Activated B cell treated with CpG ODN at 0.5 μM for 24 hours (primary cell): Measurements from ENCODE around the gene SFXN3. TPM values are rescaled to one million over a fixed set of nuclear protein-coding genes. Genes with fewer than 3 reads are reported as not detected.
"Not testable (repeated sequence)": the region's sequence is repeated elsewhere in the genome, so short reads cannot be mapped to it uniquely, and the experiment has no call there.

Experiments
- ATAC-seq: fragments of 200-7000 bp; cut with Tn5 transposase; one replicate; pipeline ENCODE4 v1.10.0; 2021; ENCODE audit warnings: low read depth, mild to moderate bottlenecking, moderate library complexity
- CTCF ChIA-PET: fragments of 350-600 bp; sonication (Branson Sonifier 250); formaldehyde crosslinking; loops from one replicate; lab custom pipeline; 2021; ENCODE audit warnings: antibody characterized with exemption; lab: Charles Lee
- POLR2A ChIA-PET: fragments of 350-600 bp; sonication (Branson Sonifier 250); formaldehyde crosslinking; loops from one replicate; lab custom pipeline; 2021; ENCODE audit warnings: antibody characterized with exemption; lab: Charles Lee
- DNase-seq: peaks from one replicate; pipeline ENCODE4 v3.0.0; 2022
- H3K27ac Mint-ChIP-seq: one replicate; pipeline ENCODE4 v1.8.0; 2020; ENCODE audit warnings: mixed read lengths
- H3K27me3 Mint-ChIP-seq: one replicate; pipeline ENCODE4 v1.8.0; 2021; ENCODE audit warnings: mixed read lengths
- H3K36me3 Mint-ChIP-seq: one replicate; pipeline ENCODE4 v1.8.0; 2021; ENCODE audit warnings: low read depth, mixed read lengths
- H3K4me1 Mint-ChIP-seq: one replicate; pipeline ENCODE4 v1.8.0; 2021; ENCODE audit warnings: mixed read lengths
- H3K4me3 Mint-ChIP-seq: one replicate; pipeline ENCODE4 v1.8.0; 2020; ENCODE audit warnings: mild to moderate bottlenecking, mixed read lengths
- H3K9me3 Mint-ChIP-seq: one replicate; pipeline ENCODE4 v1.8.0; 2020; ENCODE audit warnings: mixed read lengths
- intact Hi-C: fragments of 100-400 bp; cut with micrococcal nuclease; formaldehyde crosslinking; loops from one replicate; pipeline ENCODE4 v1.15.1; 2024
- total RNA-seq: library from RNA; stranded (reverse); gene quantifications from 2 replicates; pipeline ENCODE4 v1.2.3, GENCODE V29; 2022
- TF ChIP-seq, protein P1 (sequence below): fragments of 200-600 bp; IDR thresholded peaks from one replicate; pipeline ENCODE4 v1.8.0; 2022; ENCODE audit warnings: antibody characterized with exemption, mild to moderate bottlenecking

The SFXN3 gene
- total RNA-seq, 1 donor from 2014 or later, result 9.8 TPM

DNA sequence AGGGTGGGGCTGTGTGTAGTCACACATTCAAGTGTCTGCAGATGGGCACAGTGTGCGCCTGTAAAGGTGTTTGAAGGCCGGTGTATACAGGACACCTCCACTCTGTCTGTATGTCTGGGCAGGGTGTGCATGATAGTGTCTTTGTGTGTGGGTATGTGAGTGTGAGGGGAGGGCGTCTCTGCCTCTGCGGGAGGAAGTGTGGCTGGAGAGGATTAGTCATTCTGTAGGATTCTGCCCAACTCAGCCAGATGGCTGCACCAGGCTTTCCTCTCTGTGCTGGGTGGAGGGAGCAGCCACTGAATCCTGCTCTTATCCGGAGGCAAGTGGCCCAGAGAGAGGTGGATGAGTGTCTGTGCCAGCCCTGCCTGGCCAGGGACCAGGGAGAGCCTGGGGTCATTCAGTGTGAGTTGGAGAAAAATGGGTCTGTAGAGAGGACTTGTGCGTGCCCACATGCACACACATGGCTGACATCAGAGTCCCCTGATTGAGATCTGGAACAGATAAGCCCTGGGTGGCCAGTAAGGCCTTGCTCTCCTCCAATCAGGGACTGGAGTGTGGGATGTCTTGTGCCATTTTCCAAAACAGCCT is 1.7 kb downstream of the SFXN3 start:
- peak; percentile 9 for ATAC-seq
- POLR2A ChIA-PET, result interaction anchor here (0.9 to 2.5 kb wide), 5 partner anchors 9 to 37 kb away, joined by 3 to 18 read pairs (median 4); no protein-coding TSS in a partner anchor

DNA sequence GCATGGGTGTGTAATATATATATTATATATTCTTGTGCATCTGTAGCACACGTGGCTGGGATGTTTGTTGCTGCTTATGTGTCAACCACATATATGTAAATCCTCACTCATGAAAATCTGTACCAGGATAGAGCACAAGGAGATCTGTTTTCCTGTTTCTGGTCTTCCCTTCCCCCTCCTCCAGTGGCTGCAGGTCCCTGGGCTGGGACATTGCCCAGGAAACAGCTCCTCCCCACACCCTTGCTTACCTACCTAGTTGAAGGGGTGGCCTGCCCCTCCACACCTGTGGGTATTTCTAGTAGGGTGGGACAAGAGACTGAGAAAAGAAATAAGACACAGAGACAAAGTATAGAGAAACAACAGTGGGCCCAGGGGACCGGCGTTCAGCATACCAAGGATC is 2.2 kb downstream of the SFXN3 start:
- TF ChIP-seq, protein P1, sequence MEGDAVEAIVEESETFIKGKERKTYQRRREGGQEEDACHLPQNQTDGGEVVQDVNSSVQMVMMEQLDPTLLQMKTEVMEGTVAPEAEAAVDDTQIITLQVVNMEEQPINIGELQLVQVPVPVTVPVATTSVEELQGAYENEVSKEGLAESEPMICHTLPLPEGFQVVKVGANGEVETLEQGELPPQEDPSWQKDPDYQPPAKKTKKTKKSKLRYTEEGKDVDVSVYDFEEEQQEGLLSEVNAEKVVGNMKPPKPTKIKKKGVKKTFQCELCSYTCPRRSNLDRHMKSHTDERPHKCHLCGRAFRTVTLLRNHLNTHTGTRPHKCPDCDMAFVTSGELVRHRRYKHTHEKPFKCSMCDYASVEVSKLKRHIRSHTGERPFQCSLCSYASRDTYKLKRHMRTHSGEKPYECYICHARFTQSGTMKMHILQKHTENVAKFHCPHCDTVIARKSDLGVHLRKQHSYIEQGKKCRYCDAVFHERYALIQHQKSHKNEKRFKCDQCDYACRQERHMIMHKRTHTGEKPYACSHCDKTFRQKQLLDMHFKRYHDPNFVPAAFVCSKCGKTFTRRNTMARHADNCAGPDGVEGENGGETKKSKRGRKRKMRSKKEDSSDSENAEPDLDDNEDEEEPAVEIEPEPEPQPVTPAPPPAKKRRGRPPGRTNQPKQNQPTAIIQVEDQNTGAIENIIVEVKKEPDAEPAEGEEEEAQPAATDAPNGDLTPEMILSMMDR, result no peak
- POLR2A ChIA-PET, result no interaction called here
- peaks cover 12% of the 10 kb centered on the region for H3K27me3 Mint-ChIP-seq
- H3K4me1 Mint-ChIP-seq, result peaks cover 20% of the 10 kb centered on the region
- DNase-seq, result no peak
- peak overlapping the region; percentile 46 for H3K4me3 Mint-ChIP-seq
- no peak overlapping the region for H3K27ac Mint-ChIP-seq
- H3K36me3 Mint-ChIP-seq, result peaks cover 33% of the 10 kb centered on the region
- CTCF ChIA-PET, result interaction anchor here (3.1 kb wide), 1 partner anchor 9 kb away, joined by 24 read pairs; no protein-coding TSS in a partner anchor
- intact Hi-C loops, result no loop called here
- H3K9me3 Mint-ChIP-seq, result no peaks in the 10 kb centered on the region
- no peak for ATAC-seq

More for the DNA sequence above, 1.7 kb downstream of the SFXN3 start:
- Mint-ChIP-seq H3K36me3 (peaks cover 27% of the 10 kb centered on the region), H3K27ac (peak overlapping the region; percentile 72), H3K4me1 (peaks cover 20% of the 10 kb centered on the region), H3K4me3 (peak overlapping the region; percentile 92), H3K9me3 (no peaks in the 10 kb centered on the region), H3K27me3 (peaks cover 16% of the 10 kb centered on the region)
- TF ChIP-seq, protein P1, result no peak
- CTCF ChIA-PET, result interaction anchor here (2.8 to 3.1 kb wide), 2 partner anchors 9 to 18 kb away, joined by 12 to 24 read pairs; no protein-coding TSS in a partner anchor
- intact Hi-C loops, result loop anchor here (1.0 kb wide), 1 partner anchor 18 kb away; no protein-coding TSS in a partner anchor
- no peak for DNase-seq

DNA sequence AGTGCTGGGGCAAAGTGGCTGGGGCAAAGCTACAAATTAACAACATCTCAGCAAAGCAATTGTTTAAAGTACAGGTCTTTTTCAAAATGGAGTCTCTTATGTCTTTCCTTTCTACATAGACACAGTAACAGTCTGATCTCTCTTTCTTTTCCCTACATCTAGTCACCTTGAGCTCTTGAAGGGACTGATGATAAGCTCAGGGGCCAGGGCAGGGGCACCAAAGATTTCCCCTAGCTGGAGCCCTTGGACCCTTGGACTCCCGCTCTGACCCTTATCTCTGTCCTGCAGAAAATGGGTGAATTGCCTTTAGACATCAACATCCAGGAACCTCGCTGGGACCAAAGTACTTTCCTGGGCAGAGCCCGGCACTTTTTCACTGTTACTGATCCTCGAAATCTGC is 3.4 kb downstream of the SFXN3 start:
- H3K27me3 Mint-ChIP-seq, DNase-seq, intact Hi-C loops, H3K27ac Mint-ChIP-seq, H3K9me3 Mint-ChIP-seq, ATAC-seq, H3K4me3 Mint-ChIP-seq: not testable (repeated sequence)
- Mint-ChIP-seq H3K4me1 (peaks cover 20% of the 10 kb centered on the region), H3K36me3 (peaks cover 36% of the 10 kb centered on the region)
- POLR2A ChIA-PET, result interaction anchor here (0.8 kb wide), 1 partner anchor 9 kb away, joined by 4 read pairs; no protein-coding TSS in a partner anchor
- CTCF ChIA-PET, result interaction anchor here (1.2 kb wide), 1 partner anchor 15 kb away, joined by 4 read pairs; no protein-coding TSS in a partner anchor

DNA sequence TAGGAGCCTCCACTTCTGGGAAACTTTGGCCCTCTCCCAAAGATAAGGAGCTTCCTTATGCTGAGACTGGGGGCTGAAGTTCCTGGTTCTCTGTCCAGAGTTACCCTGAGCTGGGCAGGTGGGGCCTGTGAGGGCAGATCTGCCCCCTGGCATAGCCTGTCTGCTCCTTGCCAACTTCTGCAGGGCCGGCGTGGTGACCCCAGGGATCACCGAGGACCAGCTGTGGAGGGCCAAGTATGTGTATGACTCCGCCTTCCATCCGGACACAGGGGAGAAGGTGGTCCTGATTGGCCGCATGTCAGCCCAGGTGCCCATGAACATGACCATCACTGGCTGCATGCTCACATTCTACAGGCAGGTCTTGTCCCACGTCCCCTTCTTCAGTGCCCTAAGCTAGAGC is 4.3 kb downstream of the SFXN3 start:
- no peak overlapping the region for H3K4me3 Mint-ChIP-seq
- TF ChIP-seq, protein P1, result no peak
- intact Hi-C loops, result no loop called here
- DNase-seq (no peak), ATAC-seq (no peak)
- H3K4me1 Mint-ChIP-seq, result peaks cover 20% of the 10 kb centered on the region
- CTCF ChIA-PET, result no interaction called here
- H3K27ac Mint-ChIP-seq, result no peak overlapping the region
- H3K36me3 Mint-ChIP-seq, result peaks cover 38% of the 10 kb centered on the region
- POLR2A ChIA-PET, result interaction anchor here (0.8 kb wide), 1 partner anchor 8 kb away, joined by 4 read pairs; no protein-coding TSS in a partner anchor
- no peaks in the 10 kb centered on the region for H3K27me3 Mint-ChIP-seq
- no peaks in the 10 kb centered on the region for H3K9me3 Mint-ChIP-seq

DNA sequence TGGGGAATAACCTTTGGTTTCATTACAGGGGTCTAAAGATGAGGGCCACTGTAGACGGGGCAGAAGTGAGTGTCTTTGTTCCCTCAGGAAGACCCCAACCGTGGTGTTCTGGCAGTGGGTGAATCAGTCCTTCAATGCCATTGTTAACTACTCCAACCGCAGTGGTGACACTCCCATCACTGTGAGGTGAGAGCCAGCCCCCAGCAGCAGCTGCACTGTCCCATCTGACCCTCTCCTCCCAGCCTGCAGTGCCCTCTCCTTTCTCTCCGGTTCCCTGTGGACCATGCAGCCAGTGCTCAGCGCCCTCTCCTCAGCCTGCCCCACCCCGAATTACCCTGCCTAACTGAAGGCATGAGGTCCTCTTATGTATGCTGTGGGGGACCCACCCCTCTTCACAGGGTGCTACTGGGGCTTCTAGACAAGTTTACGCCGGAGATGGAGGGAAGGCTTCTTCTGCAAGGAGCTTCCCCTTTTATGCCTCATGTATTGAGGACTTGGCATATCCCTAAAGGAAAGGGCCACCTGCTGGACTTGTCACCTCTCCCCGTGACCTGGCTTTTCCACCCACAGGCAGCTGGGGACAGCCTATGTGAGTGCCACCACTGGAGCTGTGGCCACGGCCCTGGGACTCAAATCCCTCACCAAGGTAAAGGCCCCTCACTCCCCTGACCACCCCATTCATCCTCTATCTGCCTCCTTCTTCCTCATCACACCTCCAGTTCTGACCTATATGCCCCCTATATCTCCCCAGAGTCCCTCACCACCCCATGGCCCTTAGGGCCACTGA is 5.1 kb downstream of the SFXN3 start:
- Mint-ChIP-seq H3K27me3 (no peaks in the 10 kb centered on the region), H3K4me1 (peaks cover 16% of the 10 kb centered on the region), H3K9me3 (no peaks in the 10 kb centered on the region), H3K27ac (no peak overlapping the region), H3K4me3 (no peak overlapping the region), H3K36me3 (peaks cover 38% of the 10 kb centered on the region)
- ChIA-PET CTCF (interaction anchor here (1.1 kb wide), 1 partner anchor 25 kb away, joined by 3 read pairs; the partner anchor contains the start of gene KAZALD1), POLR2A (no interaction called here)
- TF ChIP-seq, protein P1, result no peak
- no peak for DNase-seq
- intact Hi-C loops, result no loop called here
- ATAC-seq, result no peak
